ENCODE results near the gene ZNF236. TPM values are rescaled to one million over a fixed set of nuclear protein-coding genes. Genes with fewer than 3 reads are reported as not detected.

The ZNF236 gene
- total RNA-seq, 4 donors from 2014 or later: 15.6 to 28.0 (median 20.6) TPM

DNA sequence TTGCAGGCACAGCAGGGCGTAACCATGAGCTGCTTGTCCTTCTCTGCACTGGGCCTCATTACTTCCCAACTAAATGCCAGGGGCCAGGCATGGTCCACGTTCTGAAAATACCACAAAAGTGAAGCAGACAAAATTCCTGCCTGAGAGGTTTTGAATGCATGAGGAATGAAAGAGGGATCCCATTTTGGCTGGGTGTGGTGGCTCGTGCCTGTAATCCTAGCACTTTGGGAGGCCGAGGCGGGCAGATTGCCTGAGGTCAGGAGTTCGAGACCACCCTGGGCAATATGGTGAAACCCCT is 170.7 kb downstream of the ZNF236 start:
- Histone ChIP-seq H3K4me1 (peaks cover 0 to 3% of the 10 kb centered on the region in 2 donors), H3K36me3 (no peaks in the 10 kb centered on the region), H3K27me3 (no peaks in the 10 kb centered on the region), H3K9me3 (no peaks in the 10 kb centered on the region), H3K27ac (no peak overlapping the region), H3K4me3 (replicated peaks in 1 of 3) (no peak overlapping the region)
- 95 to 97% methylated on average over 6 of the region's 6 CpGs for WGBS, 2 donors
- intact Hi-C loops (cut with DNase I): no loop called here
- TF ChIP-seq, protein P1, sequence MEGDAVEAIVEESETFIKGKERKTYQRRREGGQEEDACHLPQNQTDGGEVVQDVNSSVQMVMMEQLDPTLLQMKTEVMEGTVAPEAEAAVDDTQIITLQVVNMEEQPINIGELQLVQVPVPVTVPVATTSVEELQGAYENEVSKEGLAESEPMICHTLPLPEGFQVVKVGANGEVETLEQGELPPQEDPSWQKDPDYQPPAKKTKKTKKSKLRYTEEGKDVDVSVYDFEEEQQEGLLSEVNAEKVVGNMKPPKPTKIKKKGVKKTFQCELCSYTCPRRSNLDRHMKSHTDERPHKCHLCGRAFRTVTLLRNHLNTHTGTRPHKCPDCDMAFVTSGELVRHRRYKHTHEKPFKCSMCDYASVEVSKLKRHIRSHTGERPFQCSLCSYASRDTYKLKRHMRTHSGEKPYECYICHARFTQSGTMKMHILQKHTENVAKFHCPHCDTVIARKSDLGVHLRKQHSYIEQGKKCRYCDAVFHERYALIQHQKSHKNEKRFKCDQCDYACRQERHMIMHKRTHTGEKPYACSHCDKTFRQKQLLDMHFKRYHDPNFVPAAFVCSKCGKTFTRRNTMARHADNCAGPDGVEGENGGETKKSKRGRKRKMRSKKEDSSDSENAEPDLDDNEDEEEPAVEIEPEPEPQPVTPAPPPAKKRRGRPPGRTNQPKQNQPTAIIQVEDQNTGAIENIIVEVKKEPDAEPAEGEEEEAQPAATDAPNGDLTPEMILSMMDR (IDR thresholded peaks at IDR 0.05): no peak
- no peak for TF ChIP-seq POLR2A (IDR thresholded peaks at IDR 0.05)
- no peak for DNase-seq

DNA sequence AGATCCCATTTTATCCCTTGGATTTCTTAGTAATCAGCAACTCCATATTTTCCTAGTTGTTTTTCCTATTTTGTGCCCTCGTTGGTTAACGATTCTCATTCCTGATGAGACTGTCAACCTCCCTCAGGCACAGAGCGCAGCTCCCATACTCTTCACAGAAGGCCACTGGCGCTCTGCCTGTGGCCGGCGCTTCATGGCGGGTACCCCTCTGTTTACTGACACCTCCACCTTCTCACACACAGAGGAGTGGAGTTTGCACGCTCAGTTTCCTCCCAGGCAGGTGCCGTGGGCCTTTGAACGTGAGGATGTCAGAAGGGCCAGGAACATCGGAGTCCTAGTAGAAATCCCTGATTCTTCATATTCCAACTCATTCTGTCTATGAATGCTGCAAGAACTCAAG is 171.2 kb downstream of the ZNF236 start:
- Histone ChIP-seq H3K27ac (no peak overlapping the region), H3K4me1 (peaks cover 0 to 3% of the 10 kb centered on the region in 2 donors), H3K9me3 (no peaks in the 10 kb centered on the region), H3K4me3 (replicated peaks in 1 of 3) (no peak overlapping the region), H3K36me3 (no peaks in the 10 kb centered on the region), H3K27me3 (no peaks in the 10 kb centered on the region)
- 94 to 98% methylated on average over 11 of the region's 11 CpGs for WGBS, 2 donors
- intact Hi-C loops (cut with DNase I): no loop called here
- TF ChIP-seq, protein P1 (IDR thresholded peaks at IDR 0.05): no peak
- no peak for TF ChIP-seq POLR2A (IDR thresholded peaks at IDR 0.05)
- no peak for DNase-seq

DNA sequence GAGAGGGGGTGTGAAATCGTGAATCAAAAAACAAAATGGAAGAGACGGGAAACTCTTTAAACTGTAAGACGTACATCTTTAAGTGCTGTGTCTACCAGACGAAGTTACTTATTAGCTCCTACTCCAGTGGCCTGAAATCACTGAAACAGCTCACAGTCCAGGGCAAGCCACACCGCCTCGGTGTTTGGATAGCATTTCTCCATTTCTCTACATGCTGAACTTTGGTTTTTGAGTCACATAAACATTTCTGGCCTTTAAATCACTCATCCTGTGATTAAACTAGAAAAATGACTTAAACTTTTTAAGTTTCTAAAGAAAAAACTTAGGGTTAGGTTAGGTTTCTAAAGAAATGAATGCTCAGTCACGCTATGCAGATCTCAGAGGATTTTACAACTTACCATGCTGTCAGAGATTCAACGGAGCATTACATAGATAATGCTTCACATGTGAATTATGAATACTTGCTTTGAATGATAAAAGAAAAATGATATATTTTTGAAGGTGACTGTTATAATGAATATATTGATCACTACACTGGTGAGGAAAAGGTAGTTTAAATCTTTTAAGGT is 171.8 kb downstream of the ZNF236 start:
- 59 to 75% methylated on average over 8 of the region's 8 CpGs for WGBS, 2 donors
- Histone ChIP-seq H3K4me1 (peaks cover 0 to 3% of the 10 kb centered on the region in 2 donors), H3K27me3 (no peaks in the 10 kb centered on the region), H3K9me3 (no peaks in the 10 kb centered on the region), H3K4me3 (replicated peaks in 1 of 3) (no peak overlapping the region), H3K27ac (no peak overlapping the region), H3K36me3 (no peaks in the 10 kb centered on the region)
- TF ChIP-seq POLR2A (IDR thresholded peaks at IDR 0.05): no peak
- TF ChIP-seq, protein P1 (IDR thresholded peaks at IDR 0.05): no peak
- intact Hi-C loops (cut with DNase I): no loop called here
- DNase-seq: no peak

DNA sequence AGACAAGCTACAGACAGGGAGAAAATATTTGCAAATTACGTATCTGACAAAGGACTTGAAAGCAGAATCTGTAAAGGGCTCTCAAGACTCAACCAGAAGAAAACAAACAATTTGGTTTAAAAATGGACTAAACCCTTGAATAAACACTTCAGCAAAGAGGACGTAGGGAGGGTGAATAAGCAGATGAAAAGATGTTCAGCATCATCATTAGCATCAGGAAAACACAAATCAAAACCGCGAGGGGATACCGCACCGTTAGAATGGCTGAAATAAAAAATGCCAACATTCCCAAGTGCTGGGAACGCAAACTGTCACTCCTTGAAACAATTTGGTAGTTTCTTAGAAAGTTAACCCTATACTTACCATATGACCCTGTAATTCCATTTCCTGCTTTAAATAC is 173.5 kb downstream of the ZNF236 start:
- intact Hi-C loops (cut with DNase I): no loop called here
- WGBS, 2 donors: 26 to 30% methylated on average over 7 of the region's 7 CpGs
- no peaks in the 10 kb centered on the region for H3K27me3 ChIP-seq
- no peaks in the 10 kb centered on the region for H3K36me3 ChIP-seq
- no peaks in the 10 kb centered on the region for H3K9me3 ChIP-seq
- H3K27ac ChIP-seq: no peak overlapping the region
- no peak overlapping the region for H3K4me3 ChIP-seq (replicated peaks in 1 of 3)
- peaks cover 0 to 3% of the 10 kb centered on the region in 2 donors for H3K4me1 ChIP-seq
- TF ChIP-seq, protein P1 (IDR thresholded peaks at IDR 0.05): no peak
- no peak for TF ChIP-seq POLR2A (IDR thresholded peaks at IDR 0.05)
- no peak for DNase-seq

DNA sequence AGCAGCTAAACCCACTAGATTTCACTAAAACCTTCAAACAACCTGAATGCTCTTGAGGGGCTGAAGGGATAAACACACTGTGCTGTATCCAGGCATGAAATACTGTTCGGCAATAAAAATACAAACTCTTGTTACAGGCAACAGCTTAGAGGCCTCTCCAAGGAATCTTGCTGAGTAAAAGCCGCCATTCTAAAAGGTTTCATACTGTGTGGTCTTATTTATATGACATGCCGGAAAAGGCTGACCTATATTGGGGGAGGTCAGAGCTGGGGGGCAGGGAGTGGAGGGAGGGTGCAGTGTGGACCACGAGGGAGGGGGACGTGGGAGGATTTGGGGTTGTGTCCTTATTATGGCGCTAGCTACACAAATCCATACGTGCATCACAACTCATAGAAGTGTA is 174.1 kb downstream of the ZNF236 start:
- Histone ChIP-seq H3K9me3 (no peaks in the 10 kb centered on the region), H3K4me1 (peaks cover 0 to 3% of the 10 kb centered on the region in 2 donors), H3K27ac (no peak overlapping the region), H3K36me3 (no peaks in the 10 kb centered on the region), H3K4me3 (replicated peaks in 1 of 3) (no peak overlapping the region), H3K27me3 (no peaks in the 10 kb centered on the region)
- WGBS, 2 donors: 79 to 83% methylated on average over 7 of the region's 7 CpGs
- TF ChIP-seq POLR2A (IDR thresholded peaks at IDR 0.05): no peak
- TF ChIP-seq, protein P1 (IDR thresholded peaks at IDR 0.05): no peak
- DNase-seq: no peak
- intact Hi-C loops (cut with DNase I): no loop called here
